ENCODE data around the gene SLC12A6. TPM values are rescaled to one million over a fixed set of nuclear protein-coding genes. Genes with fewer than 3 reads are reported as not detected.

The SLC12A6 gene
- total and polyA plus RNA-seq, 2 of the 13 experiments (the other 11 are each of a cell fraction or from before 2014, with no cell fraction given), result 15.2 to 30.1 TPM

DNA sequence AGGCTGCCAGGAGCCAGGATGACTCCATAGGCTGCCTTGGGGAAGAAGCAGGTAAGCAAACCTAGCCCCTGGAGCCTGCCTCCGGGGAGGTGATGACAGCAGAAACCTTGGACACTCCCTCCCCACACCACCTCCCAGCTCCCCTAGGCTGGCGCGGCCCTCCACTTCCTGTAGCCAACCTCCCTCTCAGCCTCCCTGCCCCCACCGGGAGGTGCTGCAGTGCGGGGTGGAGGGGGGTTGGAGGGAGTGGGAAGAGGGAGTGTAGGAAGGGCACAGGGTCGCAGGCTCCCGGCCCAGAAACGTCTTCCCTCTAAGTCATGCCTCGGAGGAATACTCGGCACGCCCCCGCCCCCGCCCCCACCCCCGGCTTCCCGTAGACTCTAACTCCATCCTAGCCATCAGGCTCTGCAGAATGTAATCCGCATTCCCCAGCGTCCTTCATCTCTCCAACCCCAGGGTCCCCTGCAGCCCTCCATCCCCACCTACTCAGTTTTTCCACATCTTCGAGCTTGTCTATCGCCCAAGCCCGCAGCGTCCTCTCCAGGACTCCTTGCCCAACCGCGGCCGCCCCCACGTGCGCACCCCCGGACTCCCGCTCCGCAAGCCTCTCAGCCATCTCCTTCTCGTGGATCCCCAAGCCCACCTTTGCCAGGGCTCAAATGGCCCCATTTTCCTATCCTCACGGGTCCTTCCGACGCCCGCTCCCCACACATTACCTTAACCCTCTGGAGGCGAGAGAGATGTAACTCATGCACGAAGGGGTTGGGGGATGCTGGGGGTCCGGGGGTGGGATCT lies 28.9 kb upstream of the SLC12A6 start (continued):
- TF ChIP-seq, protein P1, sequence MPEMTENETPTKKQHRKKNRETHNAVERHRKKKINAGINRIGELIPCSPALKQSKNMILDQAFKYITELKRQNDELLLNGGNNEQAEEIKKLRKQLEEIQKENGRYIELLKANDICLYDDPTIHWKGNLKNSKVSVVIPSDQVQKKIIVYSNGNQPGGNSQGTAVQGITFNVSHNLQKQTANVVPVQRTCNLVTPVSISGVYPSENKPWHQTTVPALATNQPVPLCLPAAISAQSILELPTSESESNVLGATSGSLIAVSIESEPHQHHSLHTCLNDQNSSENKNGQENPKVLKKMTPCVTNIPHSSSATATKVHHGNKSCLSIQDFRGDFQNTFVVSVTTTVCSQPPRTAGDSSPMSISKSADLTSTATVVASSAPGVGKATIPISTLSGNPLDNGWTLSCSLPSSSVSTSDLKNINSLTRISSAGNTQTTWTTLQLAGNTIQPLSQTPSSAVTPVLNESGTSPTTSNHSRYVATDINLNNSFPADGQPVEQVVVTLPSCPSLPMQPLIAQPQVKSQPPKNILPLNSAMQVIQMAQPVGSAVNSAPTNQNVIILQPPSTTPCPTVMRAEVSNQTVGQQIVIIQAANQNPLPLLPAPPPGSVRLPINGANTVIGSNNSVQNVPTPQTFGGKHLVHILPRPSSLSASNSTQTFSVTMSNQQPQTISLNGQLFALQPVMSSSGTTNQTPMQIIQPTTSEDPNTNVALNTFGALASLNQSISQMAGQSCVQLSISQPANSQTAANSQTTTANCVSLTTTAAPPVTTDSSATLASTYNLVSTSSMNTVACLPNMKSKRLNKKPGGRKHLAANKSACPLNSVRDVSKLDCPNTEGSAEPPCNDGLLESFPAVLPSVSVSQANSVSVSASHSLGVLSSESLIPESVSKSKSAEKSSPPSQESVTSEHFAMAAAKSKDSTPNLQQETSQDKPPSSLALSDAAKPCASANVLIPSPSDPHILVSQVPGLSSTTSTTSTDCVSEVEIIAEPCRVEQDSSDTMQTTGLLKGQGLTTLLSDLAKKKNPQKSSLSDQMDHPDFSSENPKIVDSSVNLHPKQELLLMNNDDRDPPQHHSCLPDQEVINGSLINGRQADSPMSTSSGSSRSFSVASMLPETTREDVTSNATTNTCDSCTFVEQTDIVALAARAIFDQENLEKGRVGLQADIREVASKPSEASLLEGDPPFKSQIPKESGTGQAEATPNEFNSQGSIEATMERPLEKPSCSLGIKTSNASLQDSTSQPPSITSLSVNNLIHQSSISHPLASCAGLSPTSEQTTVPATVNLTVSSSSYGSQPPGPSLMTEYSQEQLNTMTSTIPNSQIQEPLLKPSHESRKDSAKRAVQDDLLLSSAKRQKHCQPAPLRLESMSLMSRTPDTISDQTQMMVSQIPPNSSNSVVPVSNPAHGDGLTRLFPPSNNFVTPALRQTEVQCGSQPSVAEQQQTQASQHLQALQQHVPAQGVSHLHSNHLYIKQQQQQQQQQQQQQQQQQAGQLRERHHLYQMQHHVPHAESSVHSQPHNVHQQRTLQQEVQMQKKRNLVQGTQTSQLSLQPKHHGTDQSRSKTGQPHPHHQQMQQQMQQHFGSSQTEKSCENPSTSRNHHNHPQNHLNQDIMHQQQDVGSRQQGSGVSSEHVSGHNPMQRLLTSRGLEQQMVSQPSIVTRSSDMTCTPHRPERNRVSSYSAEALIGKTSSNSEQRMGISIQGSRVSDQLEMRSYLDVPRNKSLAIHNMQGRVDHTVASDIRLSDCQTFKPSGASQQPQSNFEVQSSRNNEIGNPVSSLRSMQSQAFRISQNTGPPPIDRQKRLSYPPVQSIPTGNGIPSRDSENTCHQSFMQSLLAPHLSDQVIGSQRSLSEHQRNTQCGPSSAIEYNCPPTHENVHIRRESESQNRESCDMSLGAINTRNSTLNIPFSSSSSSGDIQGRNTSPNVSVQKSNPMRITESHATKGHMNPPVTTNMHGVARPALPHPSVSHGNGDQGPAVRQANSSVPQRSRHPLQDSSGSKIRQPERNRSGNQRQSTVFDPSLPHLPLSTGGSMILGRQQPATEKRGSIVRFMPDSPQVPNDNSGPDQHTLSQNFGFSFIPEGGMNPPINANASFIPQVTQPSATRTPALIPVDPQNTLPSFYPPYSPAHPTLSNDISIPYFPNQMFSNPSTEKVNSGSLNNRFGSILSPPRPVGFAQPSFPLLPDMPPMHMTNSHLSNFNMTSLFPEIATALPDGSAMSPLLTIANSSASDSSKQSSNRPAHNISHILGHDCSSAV (CRISPR knock-in tag; IDR thresholded peaks at IDR 0.05; ENCODE audit: borderline replicate concordance), result no peak
- TF ChIP-seq RFX1 (IDR thresholded peaks at IDR 0.05) (no peak), MATR3 (CRISPR knock-in tag; IDR thresholded peaks at IDR 0.05) (no peak), ZNF558 (CRISPR knock-in tag; IDR thresholded peaks at IDR 0.05; ENCODE audit: borderline replicate concordance) (no peak), NONO (IDR thresholded peaks at IDR 0.05) (no peak), NONO (CRISPR knock-in tag; conservative IDR thresholded peaks at IDR 0.05) (no peak), SAP130 (CRISPR knock-in tag; IDR thresholded peaks at IDR 0.05; ENCODE audit: low read depth) (peak; percentile 83), ZNF850 (CRISPR knock-in tag; conservative IDR thresholded peaks at IDR 0.05) (no peak)
- TF ChIP-seq, protein P2, sequence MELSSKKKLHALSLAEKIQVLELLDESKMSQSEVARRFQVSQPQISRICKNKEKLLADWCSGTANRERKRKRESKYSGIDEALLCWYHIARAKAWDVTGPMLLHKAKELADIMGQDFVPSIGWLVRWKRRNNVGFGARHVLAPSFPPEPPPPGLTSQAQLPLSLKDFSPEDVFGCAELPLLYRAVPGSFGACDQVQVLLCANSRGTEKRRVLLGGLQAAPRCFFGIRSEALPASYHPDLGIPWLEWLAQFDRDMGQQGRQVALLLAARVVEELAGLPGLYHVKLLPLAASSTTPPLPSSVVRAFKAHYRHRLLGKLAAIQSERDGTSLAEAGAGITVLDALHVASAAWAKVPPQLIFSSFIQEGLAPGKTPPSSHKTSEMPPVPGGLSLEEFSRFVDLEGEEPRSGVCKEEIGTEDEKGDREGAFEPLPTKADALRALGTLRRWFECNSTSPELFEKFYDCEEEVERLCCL (CRISPR knock-in tag; IDR thresholded peaks at IDR 0.05; ENCODE audit: borderline replicate concordance), result no peak
- TF ChIP-seq, protein P3, sequence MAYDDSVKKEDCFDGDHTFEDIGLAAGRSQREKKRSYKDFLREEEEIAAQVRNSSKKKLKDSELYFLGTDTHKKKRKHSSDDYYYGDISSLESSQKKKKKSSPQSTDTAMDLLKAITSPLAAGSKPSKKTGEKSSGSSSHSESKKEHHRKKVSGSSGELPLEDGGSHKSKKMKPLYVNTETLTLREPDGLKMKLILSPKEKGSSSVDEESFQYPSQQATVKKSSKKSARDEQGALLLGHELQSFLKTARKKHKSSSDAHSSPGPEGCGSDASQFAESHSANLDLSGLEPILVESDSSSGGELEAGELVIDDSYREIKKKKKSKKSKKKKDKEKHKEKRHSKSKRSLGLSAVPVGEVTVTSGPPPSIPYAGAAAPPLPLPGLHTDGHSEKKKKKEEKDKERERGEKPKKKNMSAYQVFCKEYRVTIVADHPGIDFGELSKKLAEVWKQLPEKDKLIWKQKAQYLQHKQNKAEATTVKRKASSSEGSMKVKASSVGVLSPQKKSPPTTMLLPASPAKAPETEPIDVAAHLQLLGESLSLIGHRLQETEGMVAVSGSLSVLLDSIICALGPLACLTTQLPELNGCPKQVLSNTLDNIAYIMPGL (CRISPR knock-in tag; IDR thresholded peaks at IDR 0.05; ENCODE audit: borderline replicate concordance in 1 of 2, low read depth in 1 of 2), result no peak
- TF ChIP-seq, protein P4, sequence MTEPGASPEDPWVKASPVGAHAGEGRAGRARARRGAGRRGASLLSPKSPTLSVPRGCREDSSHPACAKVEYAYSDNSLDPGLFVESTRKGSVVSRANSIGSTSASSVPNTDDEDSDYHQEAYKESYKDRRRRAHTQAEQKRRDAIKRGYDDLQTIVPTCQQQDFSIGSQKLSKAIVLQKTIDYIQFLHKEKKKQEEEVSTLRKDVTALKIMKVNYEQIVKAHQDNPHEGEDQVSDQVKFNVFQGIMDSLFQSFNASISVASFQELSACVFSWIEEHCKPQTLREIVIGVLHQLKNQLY (CRISPR knock-in tag; IDR thresholded peaks at IDR 0.05), result no peak
- TF ChIP-seq, protein P5, sequence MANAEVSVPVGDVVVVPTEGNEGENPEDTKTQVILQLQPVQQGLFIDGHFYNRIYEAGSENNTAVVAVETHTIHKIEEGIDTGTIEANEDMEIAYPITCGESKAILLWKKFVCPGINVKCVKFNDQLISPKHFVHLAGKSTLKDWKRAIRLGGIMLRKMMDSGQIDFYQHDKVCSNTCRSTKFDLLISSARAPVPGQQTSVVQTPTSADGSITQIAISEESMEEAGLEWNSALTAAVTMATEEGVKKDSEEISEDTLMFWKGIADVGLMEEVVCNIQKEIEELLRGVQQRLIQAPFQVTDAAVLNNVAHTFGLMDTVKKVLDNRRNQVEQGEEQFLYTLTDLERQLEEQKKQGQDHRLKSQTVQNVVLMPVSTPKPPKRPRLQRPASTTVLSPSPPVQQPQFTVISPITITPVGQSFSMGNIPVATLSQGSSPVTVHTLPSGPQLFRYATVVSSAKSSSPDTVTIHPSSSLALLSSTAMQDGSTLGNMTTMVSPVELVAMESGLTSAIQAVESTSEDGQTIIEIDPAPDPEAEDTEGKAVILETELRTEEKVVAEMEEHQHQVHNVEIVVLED (CRISPR knock-in tag; IDR thresholded peaks at IDR 0.05; ENCODE audit: borderline replicate concordance), result no peak

Data from HepG2 (cell line).